Hematopoietic multipotent progenitor cell (in vitro differentiated cells): ENCODE measurements around the gene SH3D21. TPM values are rescaled to one million over a fixed set of nuclear protein-coding genes. Genes with fewer than 3 reads are reported as not detected.

Source experiments
- DNase-seq, 3 donors: peaks; one replicate each; pipeline ENCODE4 v3.0.0-alpha.2; 2011 to 2015; ENCODE audit warnings: low read depth in 2 of 3, low spot score in 2 of 3
- total RNA-seq: library from RNA; depleted of rRNA; stranded (reverse); fragments of >200 nt; gene quantifications from one replicate; pipeline ENCODE4 v1.2.3, GENCODE V29; 2012

The SH3D21 gene
- total RNA-seq, 1 donor = 7.5 TPM

DNA sequence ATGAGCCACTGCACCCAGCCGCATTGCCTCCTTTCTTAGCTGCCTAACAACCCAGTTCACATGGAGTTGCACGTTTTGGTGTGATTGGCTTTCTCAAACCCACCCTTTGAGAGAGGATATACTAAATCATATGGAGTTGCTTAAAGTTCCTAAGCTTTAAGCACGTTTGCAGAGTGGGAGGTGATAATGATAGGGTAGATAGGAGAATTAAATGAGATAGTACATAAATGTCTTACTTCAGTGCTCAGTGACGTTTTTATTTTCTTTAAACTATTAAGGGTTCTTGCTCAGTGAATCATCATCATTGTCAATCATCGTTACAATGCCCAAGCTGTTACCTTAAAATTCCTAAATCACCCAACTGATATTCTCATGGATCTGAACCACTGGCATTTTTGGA, 2.9 kb upstream of the SH3D21 start:
- no peak for DNase-seq

DNA sequence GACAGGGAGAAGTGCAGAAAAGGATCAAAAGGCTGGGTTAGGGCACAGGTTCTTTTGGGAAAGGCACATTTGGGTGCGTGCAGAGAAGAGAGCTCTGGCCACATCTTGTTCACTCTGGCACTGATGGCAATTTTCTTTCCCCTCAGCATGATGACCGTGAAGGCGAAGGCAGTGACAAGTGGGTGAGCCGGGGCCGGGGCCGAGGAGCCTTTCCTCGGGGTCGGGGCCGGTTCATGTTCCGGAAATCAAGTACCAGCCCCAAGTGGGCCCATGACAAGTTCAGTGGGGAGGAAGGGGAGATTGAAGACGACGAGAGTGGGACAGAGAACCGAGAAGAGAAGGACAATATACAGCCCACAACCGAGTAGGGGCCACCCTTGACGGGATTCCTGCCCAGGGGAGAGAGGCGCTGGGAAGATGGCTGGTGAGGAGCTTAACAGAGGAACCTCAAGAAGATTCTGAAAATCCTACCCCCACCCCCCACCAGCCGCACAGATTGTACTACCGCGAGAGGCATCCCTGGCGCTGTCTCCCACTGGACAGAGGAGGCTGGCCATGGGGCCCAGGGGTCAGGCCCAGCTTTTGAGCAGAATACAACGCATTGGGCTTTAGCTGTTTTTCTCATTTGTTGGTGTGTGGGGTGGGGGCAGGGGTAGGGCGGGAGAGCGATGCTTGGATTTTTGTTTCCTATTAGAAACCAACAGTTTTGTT, 2.4 kb upstream of the SH3D21 start:
- DNase-seq = no peak

DNA sequence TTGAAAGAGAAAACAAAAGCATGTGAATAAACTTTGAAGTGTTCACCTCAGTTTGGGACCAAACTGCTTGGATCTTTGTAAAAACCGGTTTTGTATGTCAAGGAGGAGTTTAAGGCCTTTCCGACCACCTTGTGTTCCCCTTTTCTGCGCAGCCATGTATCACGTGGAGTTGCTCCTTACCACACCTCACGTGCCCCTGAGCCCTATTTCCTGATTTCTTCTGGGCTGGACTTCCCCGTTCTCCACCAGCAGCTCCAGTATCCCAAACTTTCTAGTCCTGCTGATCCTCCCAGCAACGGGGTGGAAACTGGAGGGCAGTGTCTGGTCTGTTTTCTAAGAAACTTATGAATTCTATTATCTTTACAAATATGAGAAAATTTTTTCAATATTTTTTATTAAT, 1.6 kb upstream of the SH3D21 start:
- DNase-seq = peak in 2 of 3 donors; percentile 72

DNA sequence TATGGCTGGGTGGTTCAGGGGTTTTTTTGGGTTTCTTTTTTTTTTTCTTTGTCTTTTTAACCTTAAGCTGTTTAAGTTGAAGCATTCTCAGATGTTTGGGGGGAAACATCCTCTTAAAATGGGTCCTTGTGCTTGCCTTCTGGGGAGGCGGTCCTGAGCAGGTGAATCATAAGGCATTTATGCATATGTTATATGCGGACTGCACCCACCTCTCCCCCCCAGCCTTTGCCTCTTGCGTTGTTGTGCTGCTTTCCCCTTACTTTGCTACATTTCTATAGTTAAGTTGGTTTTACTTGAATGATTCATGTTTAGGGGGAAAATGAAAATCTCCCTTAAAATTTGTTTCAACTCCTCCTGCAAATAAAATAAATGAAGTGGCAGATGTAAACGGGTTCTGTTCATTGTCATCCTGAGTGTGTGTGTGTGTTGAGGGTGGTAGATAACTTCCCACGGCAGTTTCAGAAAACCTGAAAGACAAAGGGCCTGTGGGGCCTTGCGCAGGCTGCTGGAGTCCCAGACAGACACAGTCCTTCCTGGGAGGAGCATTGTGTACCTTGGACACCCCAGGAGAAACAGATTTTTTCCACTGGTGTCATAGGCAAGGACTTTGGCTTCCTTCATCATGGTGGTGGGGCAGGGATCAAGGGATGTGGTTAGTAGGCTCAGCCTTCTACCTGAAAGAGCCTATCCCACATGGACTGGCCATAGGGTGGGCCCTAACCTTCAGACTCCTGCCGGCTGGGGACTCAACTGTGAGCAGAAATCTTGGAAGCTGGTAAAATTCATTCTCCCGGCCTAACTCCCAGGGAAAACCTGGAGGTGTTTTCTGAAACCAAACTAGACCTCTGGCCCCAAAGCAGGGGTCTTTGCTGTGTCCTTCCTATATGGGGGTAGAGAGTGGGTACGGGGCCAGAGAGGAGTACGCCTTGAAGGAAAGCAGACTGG, 926 bp upstream of the SH3D21 start:
- no peak for DNase-seq

DNA sequence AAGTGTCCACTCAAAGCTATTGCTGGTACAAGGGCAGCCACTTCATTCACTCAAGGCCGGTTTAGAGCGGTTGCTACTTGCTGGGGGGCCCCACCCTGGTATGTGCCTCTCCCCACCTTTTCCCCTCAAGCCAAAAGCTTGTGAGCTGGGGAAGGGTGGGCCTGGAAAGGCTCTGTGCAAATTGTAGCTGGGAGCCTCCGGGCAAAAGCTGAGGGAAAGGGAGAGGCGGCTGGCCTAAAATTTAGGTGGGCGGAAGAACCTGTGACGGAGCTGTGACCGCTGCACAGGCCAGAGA, 306 bp upstream of the SH3D21 start:
- no peak for DNase-seq

DNA sequence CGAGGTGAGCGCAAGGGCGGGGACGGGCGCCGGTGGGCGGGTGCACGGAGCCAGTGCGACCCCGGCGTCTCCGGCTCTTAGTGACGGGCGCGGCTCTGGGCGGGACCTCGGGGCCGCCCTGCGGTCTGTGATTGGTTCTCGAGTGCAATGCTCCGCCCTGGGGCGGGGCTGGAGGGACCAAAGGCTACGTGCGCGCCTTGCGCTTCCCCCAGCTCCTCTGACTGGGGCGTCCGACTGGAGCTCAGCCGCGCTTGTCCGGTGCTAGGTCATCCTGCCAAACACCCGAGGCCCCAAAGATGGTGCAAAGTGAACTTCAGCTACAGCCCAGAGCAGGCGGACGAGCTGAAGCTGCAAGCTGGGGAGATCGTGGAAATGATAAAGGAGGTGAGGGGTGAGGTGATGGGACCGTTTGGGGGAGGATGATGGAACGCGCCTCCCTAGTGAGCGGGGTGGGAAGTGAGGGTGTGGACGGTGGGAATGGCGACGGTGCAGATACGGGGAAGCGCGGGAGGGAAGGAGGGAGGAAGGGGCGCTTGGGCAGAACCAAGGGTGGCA, 811 bp downstream of the SH3D21 start:
- DNase-seq = peak; percentile 82 to 94 (median 91)

DNA sequence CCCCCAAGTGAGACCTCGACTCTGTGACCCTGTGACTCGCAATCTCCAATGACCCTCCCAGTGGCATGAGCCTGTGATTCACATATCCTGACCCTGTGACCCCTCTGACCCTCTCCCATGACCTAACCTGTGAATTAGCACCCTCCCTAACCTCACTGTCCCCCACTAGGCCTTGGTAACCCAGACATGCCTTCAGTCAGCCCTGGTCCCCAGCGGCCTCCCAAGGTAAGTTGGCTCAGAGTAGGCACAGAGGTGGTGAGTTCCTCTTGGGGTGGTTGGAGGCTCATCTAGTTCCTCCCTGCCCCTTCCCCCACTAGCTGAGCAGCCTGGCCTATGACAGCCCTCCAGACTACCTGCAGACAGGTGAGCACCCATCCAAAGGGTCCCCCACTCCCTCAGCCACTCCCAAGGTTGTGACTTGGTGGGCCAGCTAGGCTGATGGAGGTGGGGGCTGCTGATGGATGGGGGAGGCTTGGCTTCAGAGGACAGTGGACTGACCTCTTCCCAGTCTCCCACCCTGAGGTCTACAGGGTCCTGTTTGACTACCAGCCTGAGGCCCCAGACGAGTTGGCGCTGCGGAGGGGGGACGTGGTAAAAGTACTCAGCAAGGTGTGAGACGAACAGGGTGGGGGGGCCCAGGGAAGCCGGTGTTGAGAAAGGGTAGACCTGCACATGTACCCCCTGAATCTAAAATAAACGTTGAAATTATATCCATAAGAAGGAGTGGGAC, 1.6 kb downstream of the SH3D21 start:
- no peak for DNase-seq

DNA sequence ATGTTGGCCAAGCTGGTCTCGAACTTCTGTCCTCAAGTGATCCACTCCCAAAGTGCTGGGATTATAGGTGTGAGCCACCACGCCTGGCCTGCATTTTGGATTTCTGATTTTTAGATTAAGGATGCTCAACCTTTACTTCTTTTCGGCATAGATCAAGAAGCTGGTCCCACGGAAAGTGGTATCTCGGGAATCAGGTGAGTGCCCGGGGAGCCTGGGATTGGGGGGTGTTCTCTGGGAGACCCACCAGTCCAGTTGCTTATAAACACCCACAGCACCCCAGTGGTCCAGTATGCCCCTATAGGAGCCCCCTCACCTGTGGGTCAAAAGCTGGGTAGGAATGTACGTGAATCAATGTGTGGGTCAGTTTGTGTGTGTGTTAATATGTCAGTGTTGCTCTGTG, 3.2 kb downstream of the SH3D21 start:
- DNase-seq = no peak

DNA sequence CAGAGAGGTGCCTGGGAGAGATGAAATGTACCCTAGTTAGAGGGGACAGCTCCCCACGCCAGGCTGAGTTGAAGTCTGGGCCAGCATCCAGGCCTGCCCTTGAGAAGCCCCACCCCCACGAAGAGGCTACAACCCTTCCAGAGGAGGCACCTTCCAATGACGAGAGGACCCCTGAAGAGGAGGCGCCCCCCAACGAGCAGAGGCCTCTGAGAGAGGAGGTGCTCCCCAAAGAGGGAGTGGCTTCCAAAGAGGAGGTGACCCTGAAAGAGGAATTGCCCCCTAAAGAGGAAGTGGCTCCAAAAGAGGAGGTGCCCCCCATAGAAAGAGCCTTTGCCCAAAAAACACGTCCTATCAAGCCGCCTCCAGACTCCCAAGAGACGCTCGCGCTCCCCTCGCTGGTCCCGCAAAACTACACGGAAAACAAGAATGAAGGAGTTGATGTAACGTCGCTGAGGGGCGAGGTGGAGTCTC, 14.2 kb downstream of the SH3D21 start:
- peak in 2 of 3 donors; percentile 58 to 84 for DNase-seq

DNA sequence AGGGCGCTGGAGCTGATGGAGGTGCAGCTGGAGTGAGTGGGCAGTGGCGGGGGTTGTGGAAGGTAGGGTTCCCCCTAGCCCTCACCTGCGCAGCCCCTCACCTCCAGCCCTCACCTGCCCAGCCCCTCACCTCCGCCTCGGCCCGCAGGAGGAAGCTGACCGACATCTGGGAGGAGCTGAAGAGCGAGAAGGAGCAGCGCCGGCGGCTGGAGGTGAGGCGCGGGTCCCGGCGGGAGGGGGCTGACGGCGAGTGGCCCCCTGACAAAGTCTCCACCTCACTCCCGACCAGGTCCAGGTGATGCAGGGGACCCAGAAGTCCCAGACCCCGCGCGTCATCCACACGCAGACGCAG, 14.6 kb downstream of the SH3D21 start:
- DNase-seq = no peak

DNA sequence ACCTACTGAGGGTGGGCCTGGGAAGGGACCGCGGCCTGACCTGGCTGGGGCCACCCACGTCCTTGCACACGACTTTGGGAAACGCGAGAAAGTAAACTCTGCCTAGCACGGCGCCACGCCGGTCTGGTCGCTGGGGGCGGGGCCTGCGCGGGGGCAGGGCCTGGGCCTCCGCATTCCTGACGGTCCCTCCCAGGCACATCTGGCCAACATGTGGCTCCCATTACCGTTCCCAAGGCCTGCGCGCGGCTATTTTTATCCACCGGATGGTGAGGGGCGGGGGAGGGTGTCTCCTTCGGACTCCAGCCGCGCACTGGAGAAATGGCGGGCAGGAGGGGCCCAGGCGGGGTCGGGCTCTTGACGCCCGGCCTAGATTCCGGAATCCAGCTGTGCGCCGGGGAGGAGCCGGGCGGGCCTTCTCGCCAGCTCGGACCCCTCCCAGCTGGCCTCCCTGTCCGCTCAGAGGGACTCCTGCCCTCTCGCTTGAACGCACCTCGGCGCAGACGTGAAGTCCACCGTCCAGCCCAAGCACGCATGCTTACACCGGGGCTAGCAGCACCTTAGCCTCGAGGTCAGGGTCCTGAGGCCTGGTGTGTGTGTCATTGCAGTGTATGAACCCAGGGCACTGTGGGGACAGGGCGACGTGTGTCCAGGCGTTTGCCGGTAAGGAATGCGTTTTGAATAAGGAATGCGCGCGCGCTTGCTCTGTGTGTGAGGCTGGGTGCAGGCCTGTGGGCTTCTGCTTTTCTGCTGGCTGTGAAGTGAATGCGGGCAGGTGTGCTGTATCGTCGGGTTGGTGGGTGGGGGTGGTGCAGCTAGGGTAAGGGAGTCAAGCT, 15.2 kb downstream of the SH3D21 start:
- DNase-seq = peak in 1 of 3 donors; percentile 41

DNA sequence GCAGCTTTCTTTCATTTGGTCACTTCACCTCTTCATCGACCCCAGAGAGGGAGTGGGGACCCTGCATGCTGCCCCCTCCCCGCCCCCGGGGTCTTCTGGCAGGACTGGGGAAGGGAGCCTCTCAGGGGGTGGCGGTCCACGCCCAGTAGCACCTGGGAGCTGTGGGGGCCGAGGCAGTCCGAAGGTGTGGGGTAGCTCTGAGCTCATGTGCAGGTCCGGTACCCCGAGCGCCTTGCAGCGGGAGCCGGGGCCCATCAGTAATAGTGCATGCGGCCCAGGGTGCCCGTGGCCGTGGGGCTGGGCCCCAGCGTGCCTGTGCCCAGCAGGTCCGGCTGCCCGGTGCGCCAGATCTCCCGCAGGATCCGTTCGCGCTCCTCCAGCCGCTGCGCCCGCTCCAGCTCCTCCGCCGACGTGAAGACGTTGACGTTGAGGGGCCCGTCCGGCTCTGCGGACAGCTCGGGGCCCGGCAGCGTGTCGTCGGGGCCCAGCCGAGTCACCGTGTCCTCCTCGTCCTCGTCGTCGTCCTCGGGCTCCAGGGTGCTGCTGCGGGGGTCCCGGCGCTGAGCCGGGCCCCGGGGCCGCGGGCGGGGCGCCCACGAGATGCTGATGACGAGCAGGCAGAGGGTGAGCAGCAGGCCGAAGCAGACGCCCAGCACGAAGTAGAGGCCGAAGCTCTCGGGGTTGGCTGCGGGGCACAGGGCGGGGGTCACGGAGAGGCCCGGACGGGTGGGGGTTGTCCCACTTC, 16.0 kb downstream of the SH3D21 start:
- no peak for DNase-seq

DNA sequence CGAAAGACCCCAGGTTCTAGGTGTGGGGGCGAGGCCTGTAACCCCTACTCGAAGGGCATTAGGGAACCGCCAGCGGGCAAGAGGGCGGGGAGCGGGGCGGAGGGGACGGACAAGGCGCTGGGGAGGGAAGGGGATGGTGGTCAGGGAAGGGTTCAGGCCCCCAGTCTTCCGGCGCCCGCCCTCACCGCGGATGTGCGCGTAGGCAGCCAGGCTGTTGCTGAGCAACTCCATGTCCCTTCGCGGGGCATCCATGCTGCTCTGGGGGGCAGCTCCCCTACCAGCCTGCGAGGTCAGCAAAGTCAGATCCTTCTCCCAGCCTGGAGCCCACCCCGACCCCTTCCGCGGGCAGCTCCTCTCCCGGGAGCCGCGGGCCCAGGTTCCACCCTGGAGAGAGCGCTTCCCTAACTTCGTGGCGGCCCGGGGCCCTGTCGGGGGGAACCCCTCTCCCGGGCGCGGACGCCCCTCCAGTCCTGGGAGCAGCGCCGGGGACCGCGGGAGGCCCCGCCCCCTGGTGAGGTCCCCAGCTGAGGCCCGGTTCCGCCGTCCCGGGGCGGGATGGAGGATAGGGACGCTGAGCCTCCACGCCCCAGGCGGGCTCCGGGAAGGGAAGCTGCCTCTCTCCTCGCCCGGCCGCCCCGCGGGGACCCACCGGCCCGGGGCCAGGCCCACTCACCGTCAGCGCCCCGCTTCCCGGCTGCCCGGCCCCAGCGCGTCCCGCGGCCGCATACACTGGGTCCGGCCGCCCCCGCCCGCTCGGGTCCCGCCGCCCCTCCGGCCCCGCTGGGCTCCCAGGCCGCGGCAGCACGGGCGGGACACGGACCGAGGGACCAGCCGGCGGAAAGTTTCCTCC, 16.8 kb downstream of the SH3D21 start:
- peak in 2 of 3 donors; percentile 64 to 69 for DNase-seq

DNA sequence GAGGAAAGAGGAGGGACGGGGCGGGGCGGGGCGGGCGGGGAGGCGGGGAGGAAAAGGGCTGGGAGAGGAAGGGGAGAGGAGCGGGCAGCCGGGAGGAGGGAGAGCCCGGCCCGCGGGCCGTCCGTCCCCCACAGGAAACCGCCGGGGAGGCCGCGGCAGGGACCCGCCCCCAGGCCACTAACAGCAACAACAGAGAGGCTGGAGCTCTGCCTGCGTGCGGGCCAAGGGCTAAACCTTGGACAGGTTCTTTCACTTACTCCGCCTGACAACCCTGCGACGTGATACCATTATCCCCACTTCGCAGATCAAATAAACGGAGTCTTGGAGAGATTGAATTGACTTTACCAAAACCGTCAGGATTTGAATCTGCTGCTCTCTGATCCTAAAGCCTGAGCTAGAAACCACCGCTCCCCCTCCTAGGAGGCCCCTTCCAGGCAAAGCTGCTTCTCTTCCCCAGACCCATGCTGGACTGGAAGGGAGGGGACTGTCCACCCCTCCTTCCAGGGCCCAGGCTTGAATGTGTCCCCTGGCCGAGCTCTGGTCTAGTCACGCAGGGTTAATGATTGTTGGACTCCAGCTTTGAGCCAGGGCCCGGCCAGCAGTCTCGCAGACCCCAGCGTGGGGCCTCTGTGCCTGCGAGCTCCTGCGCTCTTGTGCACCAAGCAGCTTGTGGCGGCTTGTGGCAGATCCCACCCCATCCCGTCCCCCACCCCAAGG, 17.6 kb downstream of the SH3D21 start, which contains the start of gene EVA1B:
Gene EVA1B, minus strand, starts transcription at position 10 of the 717 bp plus-strand sequence. CDS start 608 bp downstream, outside the sequence.
- DNase-seq = peak in 1 of 3 donors; percentile 44

DNA sequence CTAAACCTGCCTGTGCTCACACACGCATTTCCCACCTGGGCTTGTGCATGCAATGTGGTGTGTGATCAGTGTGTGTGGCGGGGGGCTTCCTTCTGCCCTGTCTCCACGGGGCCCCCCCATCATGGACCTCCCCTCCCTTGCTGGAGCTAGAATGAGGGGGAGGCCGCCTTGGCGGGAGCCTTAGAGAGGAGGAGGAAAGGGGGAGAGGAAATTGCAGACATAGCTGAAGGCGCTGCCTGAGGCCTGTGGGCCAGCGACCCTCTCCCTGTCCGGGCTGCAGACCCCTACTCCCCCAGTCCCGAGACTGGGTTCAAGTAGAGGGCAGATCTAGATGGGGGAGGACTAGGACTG, 18.2 kb downstream of the SH3D21 start:
- no peak for DNase-seq

DNA sequence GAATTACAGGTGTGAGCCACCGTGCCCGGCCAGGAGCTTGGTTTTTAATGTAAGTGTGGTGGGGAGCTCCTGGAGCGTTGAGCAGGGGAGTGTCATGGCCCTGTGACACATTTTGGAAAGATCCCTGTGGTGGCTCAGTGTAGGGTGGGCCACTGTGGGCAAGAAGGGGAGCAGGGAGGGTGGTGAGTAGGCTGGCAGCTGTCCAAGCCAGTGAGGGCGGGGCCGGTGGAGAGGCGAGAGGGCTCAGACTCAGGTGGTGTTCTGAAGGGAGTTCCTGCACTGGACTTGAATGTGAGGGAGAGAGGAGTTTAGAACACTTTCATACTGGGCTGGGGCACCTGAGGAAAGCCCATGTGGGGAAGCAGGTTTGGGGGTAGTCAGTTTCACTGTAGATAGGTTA, 20.3 kb downstream of the SH3D21 start:
- peak in 1 of 3 donors; percentile 64 for DNase-seq

DNA sequence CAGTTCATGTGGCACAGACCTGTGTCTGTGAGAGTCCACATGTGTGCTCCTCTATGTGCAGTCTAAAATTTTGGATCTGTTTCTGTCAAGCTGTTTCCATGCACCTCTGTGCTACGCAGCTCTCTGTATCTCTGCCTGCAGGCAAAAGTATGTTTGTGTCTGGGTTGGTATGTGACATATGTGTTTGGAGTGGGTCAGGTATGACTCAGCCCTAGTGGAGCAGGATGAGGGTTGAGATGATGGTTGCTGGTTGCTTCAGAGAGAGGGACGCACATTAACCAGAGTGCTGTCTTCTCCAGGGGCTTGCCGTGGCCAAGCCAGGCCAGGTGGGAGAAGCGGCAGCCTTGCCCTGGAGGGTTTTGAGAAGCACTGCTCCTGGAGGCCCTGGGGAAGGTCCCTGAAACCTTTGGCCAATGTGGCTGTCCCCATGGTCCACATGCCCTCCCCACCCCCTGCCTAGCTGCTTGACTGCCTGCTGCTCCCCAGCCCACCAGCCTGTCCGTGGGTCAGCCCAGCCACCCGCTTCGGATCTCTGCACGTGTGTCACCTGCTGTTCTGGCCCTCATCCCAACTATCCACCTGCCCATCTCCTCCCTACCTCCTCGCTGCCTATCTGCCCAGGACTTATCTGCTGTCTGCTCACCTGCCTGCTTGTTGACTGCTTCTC, 21.4 kb downstream of the SH3D21 start:
- peak in 1 of 3 donors; percentile 49 for DNase-seq
